Activated T-cell treated with anti-CD3 and anti-CD28 coated beads for 1 hour (primary cell): ENCODE measurements around the gene ADCY10.
"Not testable (repeated sequence)": the region's sequence is repeated elsewhere in the genome, so short reads cannot be mapped to it uniquely, and the experiment has no call there.

Source experiments
- DNase-seq: peaks from one replicate; pipeline ENCODE4 v3.0.0-alpha.2; 2020; ENCODE audit warnings: low read depth

The ADCY10 gene

GRCh38 chr1:167913895-167914496 lies at the start of gene ADCY10:
Gene ADCY10 (minus strand): TSS chr1:167914134. CDS start chr1:167905140, 8,994 bp downstream.
- DNase-seq: no peak

- DNase-seq: no peak
Measured at GRCh38 chr1:167957710-167958109, 43.8 kb upstream of the ADCY10 start.

GRCh38 chr1:167955915-167956314 lies 42.0 kb upstream of the ADCY10 start:
- no peak for DNase-seq

GRCh38 chr1:167950569-167950968 lies 36.6 kb upstream of the ADCY10 start:
- DNase-seq: no peak

GRCh38 chr1:167949785-167950184 lies 35.9 kb upstream of the ADCY10 start:
- DNase-seq: no peak

GRCh38 chr1:167947733-167948132 lies 33.8 kb upstream of the ADCY10 start:
- no peak for DNase-seq

- DNase-seq: no peak
Measured at GRCh38 chr1:167943541-167943940, 29.6 kb upstream of the ADCY10 start.

- DNase-seq: no peak
Measured at GRCh38 chr1:167940264-167940663, 26.3 kb upstream of the ADCY10 start.

- DNase-seq: no peak
Measured at GRCh38 chr1:167938080-167938636, 24.2 kb upstream of the ADCY10 start.

GRCh38 chr1:167937709-167938010 lies 23.7 kb upstream of the ADCY10 start:
- no peak for DNase-seq

GRCh38 chr1:167936930-167937708 lies 23.2 kb upstream of the ADCY10 start, which contains the start of gene MPC2:
Gene MPC2 (minus strand): TSS chr1:167937072. CDS start chr1:167935841, 1,231 bp downstream.
- DNase-seq: peak; percentile 59

- peak; percentile 91 for DNase-seq
Measured at GRCh38 chr1:167936068-167936929, 22.4 kb upstream of the ADCY10 start, which contains the start of gene DCAF6. Gene DCAF6 (plus strand): TSS chr1:167936683. CDS start chr1:167936912, 229 bp downstream.

GRCh38 chr1:167935216-167936067 lies 21.5 kb upstream of the ADCY10 start:
- DNase-seq: peak; percentile 11

- no peak for DNase-seq
Measured at GRCh38 chr1:167934426-167935215, 20.7 kb upstream of the ADCY10 start.

- no peak for DNase-seq
Measured at GRCh38 chr1:167933788-167934187, 19.9 kb upstream of the ADCY10 start.

- DNase-seq: no peak
Measured at GRCh38 chr1:167929725-167930124, 15.8 kb upstream of the ADCY10 start.

- DNase-seq: not testable (repeated sequence)
Measured at GRCh38 chr1:167928919-167929318, 15.0 kb upstream of the ADCY10 start.

GRCh38 chr1:167928457-167928852 lies 14.5 kb upstream of the ADCY10 start:
- DNase-seq: no peak

GRCh38 chr1:167927046-167927754 lies 13.3 kb upstream of the ADCY10 start:
- no peak for DNase-seq

GRCh38 chr1:167926486-167926997 lies 12.6 kb upstream of the ADCY10 start:
- DNase-seq: no peak
